ES-I3 (cell line): ENCODE results near the gene IFNA6.

ENCODE experiments used
- H3K36me3 ChIP-seq: 2 replicates; pipeline ENCODE4 v1.6.1; 2013; ENCODE audit warnings: mild to moderate bottlenecking, low read length, control low read depth, moderate library complexity; ENCODE audit not compliant: insufficient read depth
- H3K4me1 ChIP-seq: 2 replicates; pipeline ENCODE4 v1.6.1; 2013; ENCODE audit warnings: mild to moderate bottlenecking, control low read depth, low read length; ENCODE audit not compliant: insufficient read depth
- H3K9ac ChIP-seq: 2 replicates; pipeline ENCODE4 v1.6.1; 2013; ENCODE audit warnings: low read depth, mild to moderate bottlenecking, low read length, moderate library complexity
- H3K9me3 ChIP-seq: 2 replicates; pipeline ENCODE4 v1.6.1; 2013; ENCODE audit warnings: mild to moderate bottlenecking, low read length, moderate library complexity; ENCODE audit not compliant: control insufficient read depth, insufficient read depth

Gene IFNA6

DNA sequence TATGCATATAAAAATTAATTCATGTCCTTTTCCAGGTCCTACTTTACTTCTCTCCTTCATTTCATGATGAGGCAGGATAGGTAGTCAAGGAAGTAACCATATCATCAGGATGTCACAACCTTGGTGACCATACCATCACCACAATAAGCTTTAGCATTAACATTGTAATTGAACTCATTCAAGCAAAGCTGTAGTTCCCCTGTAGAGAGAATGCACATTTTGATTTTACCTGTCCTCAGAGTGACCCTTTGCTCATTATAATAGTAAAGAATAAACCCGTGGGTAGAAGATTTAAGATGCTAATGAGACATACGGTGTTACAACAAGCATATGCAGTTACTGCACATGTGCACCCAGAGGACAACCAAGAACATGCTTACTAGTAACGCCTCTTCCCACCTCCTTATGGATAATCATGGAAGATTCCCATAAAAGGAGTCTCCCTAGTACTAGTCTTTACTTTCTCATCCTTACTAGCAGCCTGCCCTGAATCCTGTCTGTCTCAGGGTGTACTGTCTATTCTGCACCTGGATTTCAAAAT is 2.2 kb downstream of the IFNA6 start:
- Histone ChIP-seq H3K9me3 (no peaks in the 10 kb centered on the region; the same call in 1 of the 2 replicates), H3K4me1 (no peaks in the 10 kb centered on the region), H3K36me3 (no peaks in the 10 kb centered on the region), H3K9ac (no peak overlapping the region)

DNA sequence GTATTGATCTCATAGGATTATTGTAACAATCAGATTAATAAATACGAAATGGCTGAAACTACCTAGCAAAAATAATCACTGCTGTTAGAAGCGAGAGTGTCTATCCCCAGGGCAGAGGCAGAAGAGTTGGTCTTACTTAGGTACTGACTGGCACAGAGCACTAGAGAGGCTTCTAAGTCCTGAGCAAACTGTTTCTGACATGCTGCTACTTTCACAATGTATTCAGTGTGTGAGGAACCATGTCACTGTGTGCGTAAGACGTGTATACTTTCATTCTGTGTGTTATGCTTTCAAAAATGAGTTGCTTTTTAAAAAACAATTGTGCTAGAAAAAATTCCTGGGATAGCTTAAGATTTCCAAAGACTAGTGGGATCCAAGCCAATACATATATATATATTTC is 10.0 kb downstream of the IFNA6 start:
- Histone ChIP-seq H3K4me1 (0 out of 2 replicates have a peak, but pooled peaks cover 2% of the 10 kb centered on the region), H3K9ac (no peak overlapping the region), H3K36me3 (no peaks in the 10 kb centered on the region), H3K9me3 (no peaks in the 10 kb centered on the region; the same call in 1 of the 2 replicates)

GRCh38 chr9:21336457-21336856 is 14.2 kb downstream of the IFNA6 start:
- H3K36me3 ChIP-seq = peaks cover 6% of the 10 kb centered on the region
- H3K9ac ChIP-seq = no peak overlapping the region
- peaks cover 15% of the 10 kb centered on the region; the same call in 1 of the 2 replicates for H3K4me1 ChIP-seq
- H3K9me3 ChIP-seq = no peaks in the 10 kb centered on the region

DNA sequence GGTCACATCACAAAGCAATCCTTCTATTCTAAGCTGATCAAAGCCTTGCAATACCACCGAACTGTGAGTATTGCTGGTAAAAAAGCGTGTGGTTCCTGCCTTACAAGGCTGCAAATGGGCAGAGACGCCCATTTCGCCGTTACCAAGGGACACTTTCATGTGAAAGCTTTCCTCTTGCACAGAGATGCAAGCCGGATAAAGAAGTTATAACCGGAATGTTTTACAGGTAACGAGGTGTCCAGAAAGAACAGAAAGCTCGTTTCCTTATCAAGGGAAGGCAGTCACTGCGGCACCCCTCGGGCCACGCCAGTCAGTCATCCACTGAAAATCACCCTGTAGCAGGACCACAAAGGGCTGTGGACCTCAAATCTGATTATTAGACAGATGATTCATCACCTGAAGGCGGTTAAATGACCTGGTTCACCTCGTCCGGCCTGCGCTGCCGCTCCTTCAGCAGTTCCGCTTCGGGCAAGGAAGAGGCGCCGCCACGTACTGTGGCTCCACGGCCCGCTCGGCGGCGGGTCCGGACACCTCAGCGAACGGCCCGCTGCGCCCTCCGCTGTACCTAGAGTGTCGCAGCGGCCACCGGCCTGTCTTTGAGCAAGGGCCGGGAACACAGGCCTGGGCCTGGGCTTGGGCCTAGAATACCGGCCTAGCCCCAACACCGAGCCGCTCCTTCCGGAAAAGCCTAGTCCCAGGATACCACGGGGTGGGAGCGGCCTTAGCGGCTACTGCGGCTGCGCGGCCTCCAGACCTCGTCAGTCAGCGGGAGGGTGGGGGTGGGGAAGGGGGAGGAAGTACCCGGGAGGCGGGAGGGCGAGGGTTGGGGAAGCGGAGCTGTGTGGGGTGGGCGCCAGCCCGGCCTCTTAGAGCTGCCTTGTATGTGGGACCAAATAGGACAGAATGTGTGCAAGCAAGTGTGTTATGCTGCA is 15.7 kb downstream of the IFNA6 start, which contains the start of gene KLHL9:
TSS of gene KLHL9 (minus strand) at position 704 of the 932 bp plus-strand sequence. CDS start at position 159, 545 bp downstream.
- no peaks in the 10 kb centered on the region for H3K9me3 ChIP-seq
- peaks cover 15% of the 10 kb centered on the region; the same call in 1 of the 2 replicates for H3K4me1 ChIP-seq
- H3K9ac ChIP-seq = peak within 1 kb of the TSS; percentile 74
- H3K36me3 ChIP-seq = peaks cover 6% of the 10 kb centered on the region

DNA sequence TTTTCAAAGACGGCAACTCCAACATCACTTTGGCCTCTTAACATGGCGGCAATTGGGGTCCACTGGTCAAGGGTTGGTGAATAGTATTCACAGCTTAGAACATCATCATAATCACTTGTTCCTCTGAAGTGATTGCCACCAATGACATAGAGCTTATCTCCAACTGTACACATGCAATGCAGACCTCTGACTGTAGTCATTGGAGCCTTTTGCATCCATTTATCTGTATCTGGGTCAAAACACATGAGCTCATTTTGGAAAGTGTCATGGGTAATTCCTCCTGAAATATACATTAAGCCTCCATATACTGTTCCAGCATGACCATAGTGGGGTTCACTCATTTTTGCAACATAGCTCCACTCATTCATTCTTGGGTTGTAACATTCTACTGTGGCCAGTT is 17.5 kb downstream of the IFNA6 start:
- Histone ChIP-seq H3K4me1 (peaks cover 15% of the 10 kb centered on the region; the same call in 1 of the 2 replicates), H3K9ac (peak overlapping the region; percentile 16; the same call in 1 of the 2 replicates), H3K9me3 (no peaks in the 10 kb centered on the region), H3K36me3 (peaks cover 6% of the 10 kb centered on the region)

DNA sequence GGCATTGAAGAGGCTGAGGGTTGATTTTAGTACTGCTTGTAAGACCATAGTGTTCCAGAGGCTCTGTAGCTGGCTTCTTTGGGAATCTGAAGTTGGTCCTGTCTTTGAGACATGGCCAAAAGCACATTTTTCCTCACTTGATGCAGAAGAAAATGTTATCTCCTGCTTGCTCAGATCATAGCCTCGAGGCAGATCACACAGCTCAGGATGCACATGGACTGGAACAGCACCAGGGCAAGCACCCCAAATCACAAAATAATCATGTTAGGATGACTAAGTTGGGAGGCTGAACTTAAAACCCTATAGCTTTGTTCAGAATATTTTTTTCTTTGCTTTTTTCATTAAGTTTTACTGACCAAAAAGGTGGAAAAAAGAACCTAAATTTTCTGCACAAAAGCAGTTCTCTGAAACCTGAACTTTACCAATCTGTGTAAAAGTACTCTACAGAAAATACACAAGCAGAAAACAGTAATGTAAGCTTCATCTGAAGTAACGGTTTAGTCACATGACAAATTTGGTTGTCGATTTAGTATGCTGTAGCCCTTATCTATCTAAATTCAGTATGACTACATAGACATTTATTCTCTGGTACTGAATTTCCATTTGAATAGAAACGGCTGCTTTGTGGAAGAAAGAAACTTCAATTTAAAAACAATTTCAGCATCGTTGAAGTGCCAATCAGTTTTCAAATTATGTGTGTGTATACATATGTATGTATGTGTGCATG is 18.8 kb downstream of the IFNA6 start:
- no peak overlapping the region for H3K9ac ChIP-seq
- H3K9me3 ChIP-seq = no peaks in the 10 kb centered on the region
- peaks cover 15% of the 10 kb centered on the region; the same call in 1 of the 2 replicates for H3K4me1 ChIP-seq
- H3K36me3 ChIP-seq = peaks cover 6% of the 10 kb centered on the region

- Histone ChIP-seq H3K4me1 (no peaks in the 10 kb centered on the region), H3K36me3 (peaks cover 4% of the 10 kb centered on the region; the same call in 1 of the 2 replicates), H3K9me3 (no peaks in the 10 kb centered on the region), H3K9ac (no peak overlapping the region)
Measured at GRCh38 chr9:21326526-21327139, 24.1 kb downstream of the IFNA6 start.

GRCh38 chr9:21324047-21324446 is 26.6 kb downstream of the IFNA6 start:
- no peak overlapping the region for H3K9ac ChIP-seq
- no peaks in the 10 kb centered on the region for H3K9me3 ChIP-seq
- H3K4me1 ChIP-seq = no peaks in the 10 kb centered on the region
- H3K36me3 ChIP-seq = peaks cover 4% of the 10 kb centered on the region; the same call in 1 of the 2 replicates

DNA sequence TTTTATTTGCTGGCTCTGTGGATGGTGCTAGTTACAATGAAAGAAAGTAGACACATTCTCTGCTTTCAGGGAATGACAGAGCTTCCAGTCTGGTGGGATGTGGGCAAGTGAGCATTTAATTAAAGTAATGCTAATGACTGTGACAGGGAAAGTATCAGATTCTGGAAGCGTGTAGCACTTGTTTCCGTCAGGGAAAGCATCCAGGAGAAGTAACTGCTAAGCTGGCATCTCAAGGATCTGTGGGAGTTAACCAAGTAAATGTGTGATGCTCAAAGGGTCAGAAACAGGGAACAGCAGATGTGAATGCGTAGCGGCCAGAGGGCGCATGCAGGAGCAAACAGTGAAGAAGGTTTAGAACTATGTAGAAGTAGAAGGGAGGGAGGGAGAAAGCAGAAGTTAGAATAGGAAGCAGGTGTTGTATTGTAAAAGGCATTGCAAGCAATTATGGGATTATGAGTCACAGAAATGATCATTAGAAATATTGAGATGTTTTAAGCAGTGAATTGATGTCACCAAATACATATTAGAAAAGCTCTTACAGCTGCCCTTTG is 27.7 kb downstream of the IFNA6 start:
- H3K9ac ChIP-seq = no peak overlapping the region
- H3K36me3 ChIP-seq = peaks cover 4% of the 10 kb centered on the region; the same call in 1 of the 2 replicates
- H3K4me1 ChIP-seq = no peaks in the 10 kb centered on the region
- no peaks in the 10 kb centered on the region for H3K9me3 ChIP-seq

DNA sequence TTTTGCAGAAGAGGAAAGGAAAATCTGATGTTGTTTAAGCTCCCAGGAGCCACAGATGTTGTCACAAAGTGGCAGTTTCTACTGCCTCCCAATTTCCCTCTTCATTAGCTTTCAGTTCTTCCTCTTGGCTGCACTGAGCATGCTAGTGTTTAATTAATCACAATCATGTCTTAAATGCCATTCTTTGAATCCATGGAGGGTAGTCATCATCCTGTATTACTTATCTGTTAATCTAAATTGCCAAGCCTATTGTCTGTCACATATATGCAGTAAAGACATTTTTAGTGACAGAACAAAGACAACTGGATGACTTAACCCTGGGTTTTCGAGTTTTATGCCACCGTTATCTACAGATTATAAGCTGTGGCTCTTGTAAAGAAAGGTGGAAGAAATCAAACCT is 30.2 kb downstream of the IFNA6 start:
- Histone ChIP-seq H3K4me1 (no peaks in the 10 kb centered on the region), H3K9me3 (no peaks in the 10 kb centered on the region), H3K9ac (no peak overlapping the region), H3K36me3 (peaks cover 4% of the 10 kb centered on the region; the same call in 1 of the 2 replicates)

DNA sequence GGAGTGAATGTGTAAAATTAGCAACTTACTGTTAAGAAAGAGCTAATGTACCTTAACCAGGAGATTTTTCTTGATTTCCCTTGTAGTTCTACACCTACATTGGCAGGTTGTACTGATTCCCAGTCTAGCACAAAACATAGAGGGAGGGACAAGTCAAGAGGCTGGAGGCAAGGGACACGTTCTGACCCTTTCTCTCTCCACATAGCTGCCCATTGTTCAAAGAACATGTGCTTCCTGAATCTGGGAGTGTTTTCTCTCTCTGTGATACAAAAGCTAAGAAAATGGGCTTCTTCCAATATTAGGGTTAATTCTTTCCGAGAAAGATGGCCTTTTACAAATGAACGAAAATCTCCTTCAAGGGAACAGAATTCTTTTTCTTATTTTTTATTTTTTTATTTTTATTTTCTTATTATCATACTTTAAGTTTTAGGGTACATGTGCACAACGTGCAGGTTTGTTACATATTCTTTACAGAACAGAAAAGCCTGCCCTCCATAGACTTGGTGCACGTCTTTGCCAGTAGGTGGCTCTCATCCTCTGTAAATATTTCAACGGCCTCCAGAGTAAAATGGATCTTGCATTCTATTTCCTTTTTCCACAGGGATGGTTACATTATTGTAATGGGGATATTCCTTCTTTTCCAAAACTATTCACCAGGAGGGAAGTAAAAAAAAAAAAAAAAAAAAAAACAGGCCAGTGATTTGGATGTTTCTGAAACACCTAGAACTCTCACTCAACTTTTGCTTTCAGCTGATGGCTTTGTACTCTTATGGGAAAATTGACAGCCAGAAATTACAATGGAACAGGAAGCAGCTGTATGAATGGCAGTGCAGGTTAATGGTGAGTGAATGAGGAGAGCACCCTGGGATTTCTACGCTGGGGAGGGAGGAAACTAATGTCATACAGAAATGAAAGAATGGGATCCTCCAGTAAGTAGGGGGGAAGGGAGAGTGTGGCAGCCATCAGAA is 32.4 kb downstream of the IFNA6 start:
- no peaks in the 10 kb centered on the region for H3K9me3 ChIP-seq
- H3K4me1 ChIP-seq = no peaks in the 10 kb centered on the region
- H3K9ac ChIP-seq = no peak overlapping the region
- H3K36me3 ChIP-seq = peaks cover 4% of the 10 kb centered on the region; the same call in 1 of the 2 replicates

DNA sequence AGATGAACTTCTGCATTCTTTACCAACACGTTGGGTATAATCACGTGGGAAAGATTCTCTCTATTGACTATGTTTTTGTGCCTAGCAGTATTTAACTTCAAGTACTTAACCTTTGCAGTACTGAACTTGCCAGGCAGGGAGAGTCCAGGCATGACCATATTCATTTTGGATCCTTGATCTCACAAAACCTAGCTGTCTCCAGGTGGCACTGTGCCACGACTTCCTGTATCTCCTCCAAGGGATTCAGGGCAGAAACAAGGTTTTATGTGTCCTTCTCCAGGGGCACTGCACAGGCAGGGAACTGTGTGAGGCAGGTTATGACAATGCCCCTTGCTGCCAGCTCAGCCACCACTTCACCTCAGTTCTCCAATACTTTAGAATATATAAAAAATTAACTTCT is 33.8 kb downstream of the IFNA6 start:
- no peak overlapping the region for H3K9ac ChIP-seq
- H3K4me1 ChIP-seq = no peaks in the 10 kb centered on the region
- no peaks in the 10 kb centered on the region for H3K36me3 ChIP-seq
- H3K9me3 ChIP-seq = no peaks in the 10 kb centered on the region
